SKM-1 treated with dmso at 0.1 percent for 144 hours (cell line): ENCODE measurements around the gene MPP3.
"Not testable (repeated sequence)": the region's sequence is repeated elsewhere in the genome, so short reads cannot be mapped to it uniquely, and the experiment has no call there.

ENCODE experiments used
- DNase-seq: peaks from one replicate; lab custom pipeline; 2025; ENCODE audit not compliant: unreplicated experiment; lab: John Stamatoyannopoulos, UW

MPP3 gene

GRCh38 chr17:43860927-43861622 is 28.1 kb upstream of the MPP3 start:
- DNase-seq = peak; percentile 43

- no peak for DNase-seq
Measured at GRCh38 chr17:43860077-43860725, 27.3 kb upstream of the MPP3 start.

GRCh38 chr17:43857957-43858600 is 25.1 kb upstream of the MPP3 start:
- no peak for DNase-seq

- no peak for DNase-seq
Measured at GRCh38 chr17:43857141-43857540, 24.2 kb upstream of the MPP3 start.

DNA sequence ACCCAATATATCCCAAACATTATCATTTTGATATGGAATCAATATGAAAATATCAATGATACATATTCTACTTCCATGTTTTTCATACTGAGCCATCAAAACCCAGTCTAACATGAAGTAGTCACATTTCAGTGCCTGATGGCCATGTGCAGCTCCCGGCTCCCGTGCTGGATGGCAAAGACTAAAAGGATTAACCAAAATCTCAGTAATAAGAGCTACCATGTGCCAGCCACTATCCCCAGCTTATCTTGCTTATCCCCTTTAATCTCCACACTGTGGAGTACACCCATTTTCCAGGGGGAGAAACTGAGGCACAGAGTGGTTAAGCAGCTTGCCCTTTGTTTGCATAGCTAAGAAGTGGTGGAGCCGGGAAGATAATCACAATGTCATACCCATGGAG is 23.2 kb upstream of the MPP3 start:
- DNase-seq = no peak

DNA sequence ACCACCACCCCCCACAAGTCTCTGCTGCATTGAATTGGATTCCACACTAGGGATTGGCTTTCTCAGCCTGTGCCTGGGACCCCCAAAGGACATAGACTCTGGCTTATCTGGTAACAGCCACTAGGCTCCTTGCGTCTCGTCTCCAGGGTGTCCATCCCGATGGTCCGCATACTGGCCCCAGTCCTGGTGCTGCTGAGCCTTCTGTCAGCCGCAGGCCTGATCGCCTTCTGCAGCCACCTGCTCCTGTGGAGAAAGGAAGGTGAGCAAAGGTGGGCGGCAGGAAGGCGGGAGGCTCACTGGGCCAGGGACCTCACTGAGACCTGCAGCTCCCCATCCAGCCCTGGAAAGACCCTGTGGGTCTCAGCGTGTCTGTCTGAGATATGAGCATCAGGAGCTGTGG is 22.1 kb upstream of the MPP3 start:
- no peak for DNase-seq

DNA sequence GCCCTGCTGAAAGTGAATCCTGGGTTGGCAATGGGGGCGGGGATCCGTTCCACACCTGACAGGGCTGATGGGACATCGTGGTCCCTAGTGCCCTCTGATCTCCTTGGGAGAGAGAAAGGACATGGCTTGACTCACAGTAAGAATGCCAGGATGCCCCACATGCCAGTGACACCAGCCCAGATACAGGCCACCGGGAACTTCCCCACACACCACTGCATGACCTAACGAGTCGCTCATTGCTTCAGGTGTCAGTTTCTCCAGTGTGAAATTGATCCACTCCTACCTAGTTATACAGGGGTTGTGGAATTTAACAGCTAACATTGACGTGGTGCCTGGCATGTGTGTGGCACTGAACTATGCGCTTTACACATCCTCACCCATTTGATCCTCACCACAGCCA is 21.6 kb upstream of the MPP3 start:
- no peak for DNase-seq

GRCh38 chr17:43853546-43853945 is 20.6 kb upstream of the MPP3 start:
- no peak for DNase-seq

DNA sequence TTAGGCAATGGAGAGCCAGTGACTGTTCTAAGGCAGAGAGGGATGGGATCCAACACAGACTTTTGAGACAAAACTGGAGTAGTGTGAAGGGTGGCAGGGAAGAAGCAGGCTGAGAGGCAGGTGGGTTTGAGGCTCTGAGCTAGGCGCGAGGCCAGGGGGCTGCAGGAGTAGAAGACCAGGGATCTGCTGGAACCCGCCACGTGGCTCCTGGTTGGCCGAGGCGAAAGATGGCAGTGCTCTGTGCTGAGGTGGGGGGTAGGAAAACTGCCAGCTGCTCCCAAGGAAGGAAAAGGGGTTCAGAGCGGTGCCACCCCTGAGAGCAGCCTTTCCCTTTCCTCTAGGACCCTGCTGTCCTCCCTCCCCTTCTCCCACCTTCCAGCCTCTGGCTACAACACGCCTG is 19.6 kb upstream of the MPP3 start:
- DNase-seq = no peak

- DNase-seq = no peak
Measured at GRCh38 chr17:43849116-43849515, 16.2 kb upstream of the MPP3 start.

DNA sequence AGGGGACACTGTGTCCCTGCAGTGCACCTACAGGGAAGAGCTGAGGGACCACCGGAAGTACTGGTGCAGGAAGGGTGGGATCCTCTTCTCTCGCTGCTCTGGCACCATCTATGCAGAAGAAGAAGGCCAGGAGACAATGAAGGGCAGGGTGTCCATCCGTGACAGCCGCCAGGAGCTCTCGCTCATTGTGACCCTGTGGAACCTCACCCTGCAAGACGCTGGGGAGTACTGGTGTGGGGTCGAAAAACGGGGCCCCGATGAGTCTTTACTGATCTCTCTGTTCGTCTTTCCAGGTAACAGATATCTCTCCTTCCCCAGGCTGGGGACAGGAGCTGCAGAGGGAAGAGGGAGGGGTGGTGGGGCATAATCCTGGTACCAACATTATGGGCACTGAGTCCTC is 15.7 kb upstream of the MPP3 start:
- no peak for DNase-seq

DNA sequence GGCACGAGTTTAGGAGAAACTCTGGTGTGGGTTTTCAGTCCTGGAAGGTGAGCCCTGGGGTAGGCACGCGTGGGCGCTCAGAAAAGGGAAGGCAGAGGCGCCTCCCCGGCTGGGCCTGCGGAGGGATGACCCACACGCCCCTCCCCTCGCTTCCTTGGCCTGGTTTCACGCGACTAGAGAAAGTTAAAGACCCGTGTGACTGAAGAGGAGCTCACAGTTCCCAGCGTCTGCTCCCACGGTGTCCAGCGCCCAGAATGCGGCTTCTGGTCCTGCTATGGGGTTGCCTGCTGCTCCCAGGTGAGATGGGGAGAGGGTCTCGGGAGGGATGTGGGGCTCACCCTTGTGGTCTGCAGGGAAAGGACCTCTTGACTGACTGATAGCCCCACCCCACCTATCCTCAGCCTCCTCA is 14.0 kb upstream of the MPP3 start, which contains the start of gene CD300LG:
Gene CD300LG (plus strand): TSS at position 214 of the 409 bp plus-strand sequence. CDS start 41 bp downstream, at position 255.
- no peak for DNase-seq

DNA sequence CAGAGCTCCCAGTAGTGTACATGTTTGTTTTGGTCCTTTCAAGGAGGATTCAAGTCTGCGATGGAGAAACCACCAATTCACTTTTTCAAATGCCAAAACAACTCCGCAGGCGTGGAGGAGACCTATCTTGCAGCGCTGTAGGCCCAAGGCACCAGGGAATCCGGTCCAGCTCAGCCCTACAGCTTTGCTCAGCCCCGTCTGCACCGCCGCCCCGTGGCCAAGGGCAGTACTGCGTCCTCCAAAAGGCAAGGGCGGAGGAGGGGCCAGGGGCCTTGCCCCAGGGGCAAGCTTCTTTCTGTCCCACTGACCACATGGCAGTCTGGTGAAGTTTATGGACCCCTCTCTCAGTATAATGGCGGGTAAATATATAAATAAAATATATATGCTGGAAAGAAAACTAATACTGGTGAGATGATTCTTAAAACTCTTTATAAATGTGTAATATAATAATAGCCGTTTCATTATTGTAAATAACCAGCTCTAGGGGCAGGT is 13.3 kb upstream of the MPP3 start:
- peak; percentile 52 for DNase-seq

- no peak for DNase-seq
Measured at GRCh38 chr17:43845766-43846165, 12.8 kb upstream of the MPP3 start.

GRCh38 chr17:43844241-43844640 is 11.3 kb upstream of the MPP3 start:
- no peak for DNase-seq

DNA sequence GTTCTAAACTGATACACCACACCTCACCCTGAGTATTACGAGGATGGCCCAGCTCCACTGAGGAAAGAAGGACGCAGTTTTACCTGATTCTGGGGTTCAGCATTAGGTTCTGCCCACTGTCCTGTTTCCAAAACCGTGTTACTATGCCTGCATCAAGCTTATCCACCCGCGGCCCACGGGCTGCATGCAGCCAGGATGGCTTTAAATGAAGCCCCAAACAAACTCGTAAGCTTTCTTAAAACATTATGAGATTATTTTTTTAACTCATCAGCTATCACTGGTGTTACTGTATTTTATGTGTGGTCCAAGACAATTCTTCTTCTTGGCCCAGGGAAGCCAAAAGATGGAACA is 10.0 kb upstream of the MPP3 start:
- DNase-seq = no peak

- not testable (repeated sequence) for DNase-seq
Measured at GRCh38 chr17:43842091-43842974, 9.4 kb upstream of the MPP3 start.

- DNase-seq = no peak
Measured at GRCh38 chr17:43841282-43841681, 8.3 kb upstream of the MPP3 start.

DNA sequence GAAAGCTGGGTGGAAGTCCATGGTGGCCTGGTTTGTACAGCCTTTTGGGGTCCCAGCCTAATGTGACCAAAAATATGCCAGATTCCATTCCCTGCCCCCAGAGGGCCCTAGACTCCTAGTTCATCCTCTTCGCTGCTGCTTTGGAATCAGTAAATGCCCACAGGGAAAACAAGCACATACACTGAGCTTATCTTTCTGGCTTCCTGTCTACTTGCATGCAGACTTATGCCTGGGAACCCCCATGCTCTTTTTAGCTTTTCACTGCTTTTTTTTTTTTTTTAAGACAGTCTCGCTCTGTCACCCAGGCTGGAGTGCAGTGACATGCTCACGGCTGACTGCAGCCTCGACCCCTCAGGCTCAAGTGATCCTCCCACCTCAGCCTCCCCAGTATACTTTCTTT is 7.9 kb upstream of the MPP3 start:
- no peak for DNase-seq

DNA sequence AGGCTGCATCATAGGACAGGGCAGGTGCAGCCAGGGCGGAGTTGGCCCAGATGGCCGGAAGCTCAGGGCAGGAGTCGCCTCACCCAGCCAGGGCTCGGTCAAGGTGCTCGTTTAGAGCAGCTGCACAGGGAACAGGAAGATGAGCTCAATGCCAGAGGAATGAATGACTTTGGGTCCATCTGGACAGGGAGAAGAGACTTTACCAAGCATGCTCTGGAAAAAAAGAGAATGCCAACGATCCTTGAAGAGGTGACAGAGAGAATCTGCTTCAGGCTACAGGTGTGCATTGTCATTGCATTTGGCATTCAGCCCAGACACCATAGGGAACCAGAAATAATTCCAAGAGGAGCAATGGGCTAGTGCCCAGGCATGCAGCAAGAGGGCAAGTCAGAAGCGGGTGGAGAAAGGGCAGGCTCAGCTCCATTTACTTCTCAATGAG is 6.7 kb upstream of the MPP3 start:
- no peak for DNase-seq

- no peak for DNase-seq
Measured at GRCh38 chr17:43834106-43834505, 1.2 kb upstream of the MPP3 start.
